GM18867 (cell line): ENCODE results near the gene BRIP1.

Experiments used
- ATAC-seq: cut with Tn5 transposase; IDR thresholded peaks from one replicate; pipeline ENCODE4 v1.9.1; 2021; ENCODE audit warnings: mild to moderate bottlenecking, moderate library complexity; ENCODE audit not compliant: unreplicated experiment

The BRIP1 gene

GRCh38 chr17:61768405-61768804 is 94.9 kb downstream of the BRIP1 start:
- no peak for ATAC-seq

- no peak for ATAC-seq
These were observed 96.8 kb downstream of the BRIP1 start for GRCh38 chr17:61766520-61766919.

- no peak for ATAC-seq
These were observed 98.5 kb downstream of the BRIP1 start for GRCh38 chr17:61764846-61765245.

- ATAC-seq: no peak
These were observed 101.5 kb downstream of the BRIP1 start for GRCh38 chr17:61761827-61762226.

GRCh38 chr17:61759362-61759761 is 104.0 kb downstream of the BRIP1 start:
- ATAC-seq: no peak

GRCh38 chr17:61758430-61758829 is 104.9 kb downstream of the BRIP1 start:
- ATAC-seq: no peak

GRCh38 chr17:61757168-61757567 is 106.2 kb downstream of the BRIP1 start:
- peak; percentile 84 for ATAC-seq

GRCh38 chr17:61756561-61756960 is 106.8 kb downstream of the BRIP1 start:
- ATAC-seq: no peak

GRCh38 chr17:61755668-61756067 is 107.7 kb downstream of the BRIP1 start:
- no peak for ATAC-seq

GRCh38 chr17:61755078-61755477 is 108.2 kb downstream of the BRIP1 start:
- ATAC-seq: no peak

GRCh38 chr17:61754124-61754523 is 109.2 kb downstream of the BRIP1 start:
- ATAC-seq: no peak

GRCh38 chr17:61753696-61754095 is 109.6 kb downstream of the BRIP1 start:
- ATAC-seq: no peak

- ATAC-seq: peak; percentile 99
These were observed 112.7 kb downstream of the BRIP1 start for GRCh38 chr17:61750656-61751055.

GRCh38 chr17:61749823-61750404 is 113.4 kb downstream of the BRIP1 start:
- ATAC-seq: no peak

- ATAC-seq: no peak
These were observed 116.9 kb downstream of the BRIP1 start for GRCh38 chr17:61746248-61746985.

- ATAC-seq: no peak
These were observed 118.5 kb downstream of the BRIP1 start for GRCh38 chr17:61744804-61745203.

GRCh38 chr17:61744252-61744651 is 119.1 kb downstream of the BRIP1 start:
- ATAC-seq: no peak

GRCh38 chr17:61743766-61744165 is 119.6 kb downstream of the BRIP1 start:
- ATAC-seq: no peak

- no peak for ATAC-seq
These were observed 124.3 kb downstream of the BRIP1 start for GRCh38 chr17:61739002-61739401.

- ATAC-seq: no peak
These were observed 125.1 kb downstream of the BRIP1 start for GRCh38 chr17:61738249-61738648.

GRCh38 chr17:61737820-61738219 is 125.5 kb downstream of the BRIP1 start:
- ATAC-seq: no peak

GRCh38 chr17:61736438-61736837 is 126.9 kb downstream of the BRIP1 start:
- ATAC-seq: no peak

GRCh38 chr17:61735807-61736206 is 127.5 kb downstream of the BRIP1 start:
- no peak for ATAC-seq
